NCI-H2171 treated with DMSO at 0.1 percent for 48 hours (cell line): ENCODE measurements around the gene FBXO4.
"Not testable (repeated sequence)": the region's sequence is repeated elsewhere in the genome, so short reads cannot be mapped to it uniquely, and the experiment has no call there.

Experiments used
- DNase-seq: peaks from one replicate; lab custom pipeline; 2025; lab: John Stamatoyannopoulos, UW

Gene FBXO4

DNA sequence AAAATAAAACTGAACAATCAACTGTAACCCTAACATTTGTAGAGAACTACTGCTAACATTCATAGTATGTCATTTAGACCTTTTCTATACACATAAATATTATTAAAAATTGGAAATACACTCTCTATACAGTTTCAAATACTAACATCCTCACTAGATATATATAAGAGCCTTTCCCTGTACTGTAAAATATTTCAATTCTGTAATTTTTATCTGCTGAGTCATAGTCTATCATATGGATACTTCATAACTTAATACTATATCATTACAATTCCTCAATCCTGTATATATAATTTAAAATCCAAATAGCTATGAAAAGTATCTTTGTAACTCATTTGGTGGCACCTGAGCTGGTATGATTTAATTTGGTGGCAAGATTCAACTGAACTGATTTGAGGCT lies 55.8 kb downstream of the FBXO4 start:
- DNase-seq, result no peak

- not testable (repeated sequence) for DNase-seq
Observed at GRCh38 chr5:41982858-41983257, 57.8 kb downstream of the FBXO4 start.

- DNase-seq, result no peak
Observed at GRCh38 chr5:41983284-41983683, 58.2 kb downstream of the FBXO4 start.

- no peak for DNase-seq
Observed at GRCh38 chr5:41985945-41986695, 61.0 kb downstream of the FBXO4 start.
